Measurements from ENCODE around the gene HMGN4. TPM values are rescaled to one million over a fixed set of nuclear protein-coding genes. Genes with fewer than 3 reads are reported as not detected.
A peak's percentile ranks its signal among the peaks of the same experiment; 100 is the strongest.

The HMGN4 gene
- total and polyA plus RNA-seq, 9 of the 15 experiments (the other 6 are each of a cell fraction or from before 2014, with no cell fraction given) = 35.4 to 134 (median 94.1) TPM

DNA sequence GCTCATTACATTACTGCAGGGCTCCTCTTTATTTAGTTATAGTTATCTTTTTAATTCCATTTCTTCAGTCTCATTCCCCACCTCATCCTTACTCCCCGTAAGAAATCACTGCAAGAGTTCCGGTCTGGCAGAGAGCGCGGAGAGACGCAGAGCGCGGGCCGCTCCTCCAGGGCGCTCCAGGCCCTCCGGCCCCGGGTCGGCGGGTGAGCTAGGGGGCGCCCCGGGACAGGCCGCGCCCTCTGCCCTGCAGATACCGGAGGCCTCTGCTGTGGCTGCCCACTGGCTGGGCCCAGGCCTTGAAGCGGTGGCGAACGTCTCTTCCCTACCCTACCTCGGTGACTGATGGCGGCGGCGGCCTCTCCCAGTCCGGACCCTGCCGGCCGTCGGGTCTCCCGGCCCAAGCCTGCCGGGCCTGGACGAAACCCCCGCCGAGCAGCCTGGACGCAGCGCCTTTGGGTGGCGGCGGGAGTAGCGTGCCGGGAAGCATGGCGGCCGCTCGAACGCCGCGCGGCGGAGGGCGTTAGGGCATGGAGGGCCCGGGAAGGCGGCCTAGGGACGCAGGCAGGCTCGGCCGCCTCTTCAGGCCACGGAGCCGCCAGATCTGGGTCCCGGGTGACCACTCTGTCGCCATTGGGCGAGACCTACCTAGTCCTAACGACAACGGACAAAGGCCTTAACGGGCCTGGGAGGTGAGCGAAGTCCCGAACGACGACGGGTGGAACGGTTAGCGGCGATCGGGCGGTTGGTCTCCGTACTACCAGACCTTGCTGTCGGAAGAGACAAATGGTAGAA is 16.4 kb upstream of the HMGN4 start (continued):
- no peak for TF ChIP-seq TCF7 (IDR thresholded peaks at IDR 0.05; ENCODE audit: borderline replicate concordance)
- TF ChIP-seq NFIX (CRISPR knock-in tag; IDR thresholded peaks at IDR 0.05; ENCODE audit: low read depth) = no peak
- TF ChIP-seq MECOM (CRISPR knock-in tag; IDR thresholded peaks at IDR 0.05) = no peak
- TF ChIP-seq, protein P1, sequence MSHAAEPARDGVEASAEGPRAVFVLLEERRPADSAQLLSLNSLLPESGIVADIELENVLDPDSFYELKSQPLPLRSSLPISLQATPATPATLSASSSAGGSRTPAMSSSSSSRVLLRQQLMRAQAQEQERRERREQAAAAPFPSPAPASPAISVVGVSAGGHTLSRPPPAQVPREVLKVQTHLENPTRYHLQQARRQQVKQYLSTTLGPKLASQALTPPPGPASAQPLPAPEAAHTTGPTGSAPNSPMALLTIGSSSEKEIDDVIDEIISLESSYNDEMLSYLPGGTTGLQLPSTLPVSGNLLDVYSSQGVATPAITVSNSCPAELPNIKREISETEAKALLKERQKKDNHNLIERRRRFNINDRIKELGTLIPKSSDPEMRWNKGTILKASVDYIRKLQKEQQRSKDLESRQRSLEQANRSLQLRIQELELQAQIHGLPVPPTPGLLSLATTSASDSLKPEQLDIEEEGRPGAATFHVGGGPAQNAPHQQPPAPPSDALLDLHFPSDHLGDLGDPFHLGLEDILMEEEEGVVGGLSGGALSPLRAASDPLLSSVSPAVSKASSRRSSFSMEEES (CRISPR knock-in tag; IDR thresholded peaks at IDR 0.05) = no peak
- peak; percentile 93 for TF ChIP-seq THAP12 (CRISPR knock-in tag; IDR thresholded peaks at IDR 0.05)
- TF ChIP-seq, protein P2, sequence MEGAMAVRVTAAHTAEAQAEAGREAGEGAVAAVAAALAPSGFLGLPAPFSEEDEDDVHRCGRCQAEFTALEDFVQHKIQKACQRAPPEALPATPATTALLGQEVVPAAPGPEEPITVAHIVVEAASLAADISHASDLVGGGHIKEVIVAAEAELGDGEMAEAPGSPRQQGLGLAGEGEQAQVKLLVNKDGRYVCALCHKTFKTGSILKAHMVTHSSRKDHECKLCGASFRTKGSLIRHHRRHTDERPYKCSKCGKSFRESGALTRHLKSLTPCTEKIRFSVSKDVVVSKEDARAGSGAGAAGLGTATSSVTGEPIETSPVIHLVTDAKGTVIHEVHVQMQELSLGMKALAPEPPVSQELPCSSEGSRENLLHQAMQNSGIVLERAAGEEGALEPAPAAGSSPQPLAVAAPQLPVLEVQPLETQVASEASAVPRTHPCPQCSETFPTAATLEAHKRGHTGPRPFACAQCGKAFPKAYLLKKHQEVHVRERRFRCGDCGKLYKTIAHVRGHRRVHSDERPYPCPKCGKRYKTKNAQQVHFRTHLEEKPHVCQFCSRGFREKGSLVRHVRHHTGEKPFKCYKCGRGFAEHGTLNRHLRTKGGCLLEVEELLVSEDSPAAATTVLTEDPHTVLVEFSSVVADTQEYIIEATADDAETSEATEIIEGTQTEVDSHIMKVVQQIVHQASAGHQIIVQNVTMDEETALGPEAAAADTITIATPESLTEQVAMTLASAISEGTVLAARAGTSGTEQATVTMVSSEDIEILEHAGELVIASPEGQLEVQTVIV (CRISPR knock-in tag; IDR thresholded peaks at IDR 0.05; ENCODE audit: borderline replicate concordance) = 0 out of 2 replicates have a peak, but pooled peaks have one; percentile 22
- TF ChIP-seq, protein P3, sequence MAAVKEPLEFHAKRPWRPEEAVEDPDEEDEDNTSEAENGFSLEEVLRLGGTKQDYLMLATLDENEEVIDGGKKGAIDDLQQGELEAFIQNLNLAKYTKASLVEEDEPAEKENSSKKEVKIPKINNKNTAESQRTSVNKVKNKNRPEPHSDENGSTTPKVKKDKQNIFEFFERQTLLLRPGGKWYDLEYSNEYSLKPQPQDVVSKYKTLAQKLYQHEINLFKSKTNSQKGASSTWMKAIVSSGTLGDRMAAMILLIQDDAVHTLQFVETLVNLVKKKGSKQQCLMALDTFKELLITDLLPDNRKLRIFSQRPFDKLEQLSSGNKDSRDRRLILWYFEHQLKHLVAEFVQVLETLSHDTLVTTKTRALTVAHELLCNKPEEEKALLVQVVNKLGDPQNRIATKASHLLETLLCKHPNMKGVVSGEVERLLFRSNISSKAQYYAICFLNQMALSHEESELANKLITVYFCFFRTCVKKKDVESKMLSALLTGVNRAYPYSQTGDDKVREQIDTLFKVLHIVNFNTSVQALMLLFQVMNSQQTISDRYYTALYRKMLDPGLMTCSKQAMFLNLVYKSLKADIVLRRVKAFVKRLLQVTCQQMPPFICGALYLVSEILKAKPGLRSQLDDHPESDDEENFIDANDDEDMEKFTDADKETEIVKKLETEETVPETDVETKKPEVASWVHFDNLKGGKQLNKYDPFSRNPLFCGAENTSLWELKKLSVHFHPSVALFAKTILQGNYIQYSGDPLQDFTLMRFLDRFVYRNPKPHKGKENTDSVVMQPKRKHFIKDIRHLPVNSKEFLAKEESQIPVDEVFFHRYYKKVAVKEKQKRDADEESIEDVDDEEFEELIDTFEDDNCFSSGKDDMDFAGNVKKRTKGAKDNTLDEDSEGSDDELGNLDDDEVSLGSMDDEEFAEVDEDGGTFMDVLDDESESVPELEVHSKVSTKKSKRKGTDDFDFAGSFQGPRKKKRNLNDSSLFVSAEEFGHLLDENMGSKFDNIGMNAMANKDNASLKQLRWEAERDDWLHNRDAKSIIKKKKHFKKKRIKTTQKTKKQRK (IDR thresholded peaks at IDR 0.05; ENCODE audit: borderline replicate concordance, low read depth, low read length) = no peak
- no peak for TF ChIP-seq MCM7 (IDR thresholded peaks at IDR 0.05)
- TF ChIP-seq, protein P4, sequence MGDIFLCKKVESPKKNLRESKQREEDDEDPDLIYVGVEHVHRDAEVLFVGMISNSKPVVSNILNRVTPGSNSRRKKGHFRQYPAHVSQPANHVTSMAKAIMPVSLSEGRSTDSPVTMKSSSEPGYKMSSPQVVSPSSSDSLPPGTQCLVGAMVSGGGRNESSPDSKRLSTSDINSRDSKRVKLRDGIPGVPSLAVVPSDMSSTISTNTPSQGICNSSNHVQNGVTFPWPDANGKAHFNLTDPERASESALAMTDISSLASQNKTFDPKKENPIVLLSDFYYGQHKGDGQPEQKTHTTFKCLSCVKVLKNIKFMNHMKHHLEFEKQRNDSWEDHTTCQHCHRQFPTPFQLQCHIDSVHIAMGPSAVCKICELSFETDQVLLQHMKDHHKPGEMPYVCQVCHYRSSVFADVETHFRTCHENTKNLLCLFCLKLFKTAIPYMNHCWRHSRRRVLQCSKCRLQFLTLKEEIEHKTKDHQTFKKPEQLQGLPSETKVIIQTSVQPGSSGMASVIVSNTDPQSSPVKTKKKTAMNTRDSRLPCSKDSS (IDR thresholded peaks at IDR 0.05; ENCODE audit: low read depth, partially characterized antibody) = no peak
- no peak for TF ChIP-seq IFI16 (CRISPR knock-in tag; IDR thresholded peaks at IDR 0.05)
- TF ChIP-seq, protein P5, sequence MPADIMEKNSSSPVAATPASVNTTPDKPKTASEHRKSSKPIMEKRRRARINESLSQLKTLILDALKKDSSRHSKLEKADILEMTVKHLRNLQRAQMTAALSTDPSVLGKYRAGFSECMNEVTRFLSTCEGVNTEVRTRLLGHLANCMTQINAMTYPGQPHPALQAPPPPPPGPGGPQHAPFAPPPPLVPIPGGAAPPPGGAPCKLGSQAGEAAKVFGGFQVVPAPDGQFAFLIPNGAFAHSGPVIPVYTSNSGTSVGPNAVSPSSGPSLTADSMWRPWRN (IDR thresholded peaks at IDR 0.05; ENCODE audit: low read depth) = no peak
- TF ChIP-seq MITF (IDR thresholded peaks at IDR 0.05) = no peak

All from K562 (cell line).